GM13977 (cell line): ENCODE measurements around the gene RFT1.
A peak's percentile ranks its signal among the peaks of the same experiment; 100 is the strongest.

ENCODE experiments used
- DNase-seq: peaks from one replicate; pipeline ENCODE4 v3.0.0; 2012; ENCODE audit warnings: low spot score
- CTCF ChIP-seq: IDR thresholded peaks from 2 replicates; pipeline ENCODE4 v1.5.1; 2012; ENCODE audit warnings: mild to moderate bottlenecking, control low read depth; ENCODE audit not compliant: insufficient read depth; ENCODE audit errors: extremely low read depth, missing control alignments
- in situ Hi-C: fragments of 300-500 bp; cut with MboI; formaldehyde crosslinking; loops from one replicate; pipeline ENCODE4 v1.12.0; 2022; ENCODE audit warnings: low sequenced_read_pairs, low pct_unique_long_range_greater_than_20kb, mixed read lengths, inconsistent platforms; ENCODE audit not compliant: unreplicated experiment

Gene RFT1

GRCh38 chr3:53144446-53144845, 14.2 kb upstream of the RFT1 start:
- DNase-seq: no peak
- in situ Hi-C loops: no loop called here
- TF ChIP-seq CTCF: no peak

GRCh38 chr3:53142986-53143385, 12.8 kb upstream of the RFT1 start:
- no peak for TF ChIP-seq CTCF
- in situ Hi-C loops: no loop called here
- no peak for DNase-seq

GRCh38 chr3:53140847-53141845, 10.9 kb upstream of the RFT1 start:
- in situ Hi-C loops: no loop called here
- peak; percentile 13 for DNase-seq
- no peak for TF ChIP-seq CTCF

GRCh38 chr3:53139906-53140846, 9.9 kb upstream of the RFT1 start:
- TF ChIP-seq CTCF: no peak
- no peak for DNase-seq
- in situ Hi-C loops: no loop called here

- no peak for DNase-seq
- TF ChIP-seq CTCF: no peak
- in situ Hi-C loops: no loop called here
Observed at GRCh38 chr3:53137835-53138446, 7.7 kb upstream of the RFT1 start.

GRCh38 chr3:53137221-53137620, 7.0 kb upstream of the RFT1 start:
- TF ChIP-seq CTCF: no peak
- no peak for DNase-seq
- in situ Hi-C loops: no loop called here
